ENCODE data around the gene RUNX2.

Gene RUNX2

DNA sequence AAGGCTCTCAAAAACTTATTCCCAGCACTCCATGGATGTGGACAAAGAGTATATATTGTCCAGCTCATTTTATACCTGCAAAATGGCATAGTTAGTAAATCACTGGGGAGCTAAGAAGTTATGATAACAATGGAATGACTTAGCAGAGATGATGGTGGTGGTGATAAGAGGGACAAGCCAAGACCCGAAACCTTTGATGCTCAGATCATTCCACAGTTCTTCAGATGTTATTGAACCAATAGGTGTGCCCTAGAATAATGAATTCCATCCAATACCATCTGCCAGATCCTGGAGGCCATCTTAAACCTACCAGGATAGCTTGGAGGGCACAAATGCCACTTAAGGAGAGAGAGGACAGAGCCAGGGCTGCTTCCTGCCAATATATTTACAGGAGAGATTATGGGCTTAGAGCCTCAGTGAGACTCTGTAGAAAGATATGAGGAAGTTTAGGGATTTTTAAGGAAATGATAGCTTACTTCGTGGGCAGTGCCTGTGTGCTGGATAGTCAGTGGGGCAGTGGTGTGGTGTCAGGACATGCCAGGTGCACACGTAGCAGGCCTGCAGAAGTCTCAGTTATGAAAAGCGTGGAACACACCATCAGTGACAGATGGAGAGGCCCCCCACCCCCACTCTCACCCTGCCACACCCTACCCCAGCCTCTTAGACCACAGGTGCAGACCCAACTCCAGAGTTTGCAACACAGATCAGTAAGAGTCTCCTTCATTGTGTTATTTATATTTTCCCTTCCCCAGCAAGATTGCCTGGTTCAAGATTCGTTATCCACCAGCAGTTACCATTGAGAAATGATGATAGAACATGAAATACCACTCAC, 259.3 kb downstream of the RUNX2 start:
- Histone ChIP-seq H3K36me3 (ENCODE audit: control insufficient read depth, insufficient read depth, low read length) (no peaks in the 10 kb centered on the region), H3K4me1 (ENCODE audit: control insufficient read depth, insufficient read depth, low read length) (peaks cover 14% of the 10 kb centered on the region), H3K27me3 (ENCODE audit: control insufficient read depth, insufficient read depth, low read length) (no peaks in the 10 kb centered on the region), H3K9me3 (ENCODE audit: control insufficient read depth, low read length) (no peaks in the 10 kb centered on the region), H3K4me3 (ENCODE audit: low read length) (no peak overlapping the region), H3K9ac (ENCODE audit: low read length) (no peak overlapping the region)

DNA sequence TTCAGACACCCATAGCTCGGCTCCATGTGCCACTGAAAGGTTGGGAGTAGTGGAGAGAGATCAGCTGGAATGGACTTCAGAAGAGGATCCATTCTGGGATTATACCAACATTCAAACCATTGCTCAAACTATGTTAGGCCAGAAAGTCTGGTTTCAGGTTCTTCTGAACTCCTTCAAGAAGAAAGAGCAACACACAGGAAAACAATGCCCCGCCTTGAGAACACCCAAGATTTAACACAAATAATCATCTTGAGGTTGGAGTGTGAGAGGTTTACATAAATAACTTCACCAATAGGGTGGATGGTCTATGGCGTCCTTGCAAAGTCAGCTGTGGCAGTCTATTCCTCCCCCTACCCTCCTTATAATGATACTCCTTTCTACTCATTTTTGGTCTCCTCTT, 261.2 kb downstream of the RUNX2 start:
- no peaks in the 10 kb centered on the region for H3K27me3 ChIP-seq (ENCODE audit: control insufficient read depth, insufficient read depth, low read length)
- H3K4me1 ChIP-seq (ENCODE audit: control insufficient read depth, insufficient read depth, low read length): peaks cover 14% of the 10 kb centered on the region
- no peaks in the 10 kb centered on the region for H3K36me3 ChIP-seq (ENCODE audit: control insufficient read depth, insufficient read depth, low read length)
- H3K4me3 ChIP-seq (ENCODE audit: low read length): no peak overlapping the region
- no peaks in the 10 kb centered on the region for H3K9me3 ChIP-seq (ENCODE audit: control insufficient read depth, low read length)
- H3K9ac ChIP-seq (ENCODE audit: low read length): no peak overlapping the region

DNA sequence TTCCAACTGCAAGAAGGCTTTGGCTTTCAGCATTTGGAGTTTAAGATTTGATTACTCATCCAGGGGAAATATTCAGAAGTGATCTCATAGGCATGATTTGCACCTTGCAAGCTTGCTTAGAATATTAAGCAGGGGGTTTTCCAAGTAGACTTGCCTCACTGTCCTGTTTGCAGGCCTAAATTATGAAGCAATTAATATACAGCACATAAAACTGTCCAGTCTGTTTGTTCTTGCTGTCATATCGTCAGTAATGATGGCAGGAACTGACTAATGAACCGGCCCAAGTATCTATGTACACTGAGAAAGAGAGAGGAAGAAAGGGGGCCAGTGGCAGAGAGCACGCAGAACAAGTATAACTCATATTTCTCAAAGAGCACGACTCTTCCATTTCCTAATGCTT, 262.1 kb downstream of the RUNX2 start:
- H3K9me3 ChIP-seq (ENCODE audit: control insufficient read depth, low read length): no peaks in the 10 kb centered on the region
- H3K4me3 ChIP-seq (ENCODE audit: low read length): no peak overlapping the region
- no peak overlapping the region for H3K9ac ChIP-seq (ENCODE audit: low read length)
- H3K36me3 ChIP-seq (ENCODE audit: control insufficient read depth, insufficient read depth, low read length): no peaks in the 10 kb centered on the region
- H3K4me1 ChIP-seq (ENCODE audit: control insufficient read depth, insufficient read depth, low read length): peaks cover 14% of the 10 kb centered on the region
- H3K27me3 ChIP-seq (ENCODE audit: control insufficient read depth, insufficient read depth, low read length): no peaks in the 10 kb centered on the region

DNA sequence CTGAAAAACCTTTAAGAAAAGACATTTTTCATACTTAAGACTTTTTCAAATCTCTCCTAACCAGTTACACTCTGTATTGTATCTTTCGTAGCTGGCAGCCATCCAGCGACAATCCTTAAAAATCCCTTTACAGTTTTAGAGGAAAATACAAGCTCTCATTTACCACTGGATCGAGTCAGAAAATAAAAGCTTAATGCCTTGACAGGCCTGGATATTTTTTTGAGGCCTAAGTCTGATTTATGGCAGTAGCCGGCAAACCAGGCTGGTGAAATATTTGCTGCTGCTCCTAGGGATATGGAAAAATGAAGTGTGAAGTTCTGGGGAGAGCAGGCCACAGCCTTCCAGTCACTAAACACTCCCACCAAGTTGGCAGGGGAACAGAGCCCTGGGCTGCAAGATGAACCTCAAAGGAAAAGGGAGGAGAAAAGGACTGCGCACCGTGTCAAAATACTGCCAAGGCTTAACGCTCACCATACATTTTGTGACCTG, 262.6 kb downstream of the RUNX2 start:
- H3K4me3 ChIP-seq (ENCODE audit: low read length): no peak overlapping the region

DNA sequence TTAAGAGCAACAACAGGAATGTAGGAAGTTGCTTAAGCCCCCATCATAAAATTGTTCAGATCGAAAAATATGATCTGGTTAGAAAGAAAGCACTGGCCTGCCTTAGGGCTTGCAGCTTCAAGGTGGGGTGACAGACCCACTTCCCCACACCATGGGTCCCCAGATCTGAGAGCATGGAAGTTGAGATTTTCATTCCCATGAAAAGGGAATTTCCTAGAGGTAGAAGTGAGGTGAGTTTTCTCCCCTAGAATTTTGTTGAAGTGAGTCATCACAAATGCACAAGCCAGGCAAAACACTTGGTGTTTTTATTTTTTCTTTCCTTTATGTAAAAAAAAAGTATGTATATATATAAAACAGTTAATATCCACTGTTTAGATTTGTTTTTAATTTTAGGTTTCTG, 263.2 kb downstream of the RUNX2 start:
- H3K9me3 ChIP-seq (ENCODE audit: control insufficient read depth, low read length): no peaks in the 10 kb centered on the region
- no peak overlapping the region for H3K9ac ChIP-seq (ENCODE audit: low read length)
- no peaks in the 10 kb centered on the region for H3K36me3 ChIP-seq (ENCODE audit: control insufficient read depth, insufficient read depth, low read length)
- peaks cover 14% of the 10 kb centered on the region for H3K4me1 ChIP-seq (ENCODE audit: control insufficient read depth, insufficient read depth, low read length)
- no peak overlapping the region for H3K4me3 ChIP-seq (ENCODE audit: low read length)
- H3K27me3 ChIP-seq (ENCODE audit: control insufficient read depth, insufficient read depth, low read length): no peaks in the 10 kb centered on the region

More for the DNA sequence above, 262.6 kb downstream of the RUNX2 start:
- Histone ChIP-seq H3K36me3 (ENCODE audit: control insufficient read depth, insufficient read depth, low read length) (no peaks in the 10 kb centered on the region), H3K27me3 (ENCODE audit: control insufficient read depth, insufficient read depth, low read length) (no peaks in the 10 kb centered on the region), H3K4me1 (ENCODE audit: control insufficient read depth, insufficient read depth, low read length) (peaks cover 14% of the 10 kb centered on the region), H3K9me3 (ENCODE audit: control insufficient read depth, low read length) (no peaks in the 10 kb centered on the region), H3K9ac (ENCODE audit: low read length) (no peak overlapping the region)

DNA sequence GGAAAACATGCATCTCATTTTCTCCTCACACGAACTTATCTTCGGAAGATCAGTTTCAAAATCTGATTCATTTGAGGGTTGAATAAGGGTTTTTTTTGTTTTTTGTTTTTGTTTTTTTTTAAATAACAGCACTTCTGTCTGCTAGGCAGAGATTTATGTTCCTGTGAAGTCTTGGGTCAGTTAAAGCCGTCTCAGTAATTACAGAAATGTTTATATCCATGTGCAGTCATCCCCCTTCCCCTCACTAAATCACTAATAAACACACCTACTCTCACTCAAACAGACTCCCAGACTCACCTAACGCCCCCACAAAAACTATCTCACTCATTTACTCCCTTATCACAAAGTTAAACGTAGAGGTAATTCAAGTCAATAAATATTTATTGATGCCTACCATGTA, 263.8 kb downstream of the RUNX2 start:
- Histone ChIP-seq H3K27me3 (ENCODE audit: control insufficient read depth, insufficient read depth, low read length) (no peaks in the 10 kb centered on the region), H3K9ac (ENCODE audit: low read length) (no peak overlapping the region), H3K9me3 (ENCODE audit: control insufficient read depth, low read length) (no peaks in the 10 kb centered on the region), H3K4me3 (ENCODE audit: low read length) (no peak overlapping the region), H3K4me1 (ENCODE audit: control insufficient read depth, insufficient read depth, low read length) (peaks cover 10% of the 10 kb centered on the region), H3K36me3 (ENCODE audit: control insufficient read depth, insufficient read depth, low read length) (no peaks in the 10 kb centered on the region)

DNA sequence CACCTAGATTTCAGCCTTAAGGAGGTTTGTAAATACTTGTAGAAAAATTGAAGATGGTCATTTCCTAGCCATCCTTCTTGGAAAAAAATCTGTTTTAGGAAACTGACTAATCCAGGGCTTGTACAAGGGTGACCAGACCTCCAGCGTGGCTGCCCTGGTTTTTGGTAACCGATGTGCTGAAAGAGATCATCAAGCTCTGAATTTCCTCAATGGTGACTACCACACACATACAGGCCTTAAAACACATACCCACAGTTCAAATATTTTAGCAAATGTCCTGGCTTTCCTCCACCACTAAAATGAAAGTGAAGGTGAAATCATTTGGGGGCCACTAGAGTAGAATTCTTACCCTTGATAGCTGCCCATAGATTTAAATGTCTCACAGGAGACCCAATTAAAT, 264.9 kb downstream of the RUNX2 start:
- Histone ChIP-seq H3K4me3 (ENCODE audit: low read length) (no peak overlapping the region), H3K27me3 (ENCODE audit: control insufficient read depth, insufficient read depth, low read length) (no peaks in the 10 kb centered on the region), H3K4me1 (ENCODE audit: control insufficient read depth, insufficient read depth, low read length) (peaks cover 5% of the 10 kb centered on the region), H3K9ac (ENCODE audit: low read length) (no peak overlapping the region), H3K36me3 (ENCODE audit: control insufficient read depth, insufficient read depth, low read length) (no peaks in the 10 kb centered on the region), H3K9me3 (ENCODE audit: control insufficient read depth, low read length) (no peaks in the 10 kb centered on the region)

DNA sequence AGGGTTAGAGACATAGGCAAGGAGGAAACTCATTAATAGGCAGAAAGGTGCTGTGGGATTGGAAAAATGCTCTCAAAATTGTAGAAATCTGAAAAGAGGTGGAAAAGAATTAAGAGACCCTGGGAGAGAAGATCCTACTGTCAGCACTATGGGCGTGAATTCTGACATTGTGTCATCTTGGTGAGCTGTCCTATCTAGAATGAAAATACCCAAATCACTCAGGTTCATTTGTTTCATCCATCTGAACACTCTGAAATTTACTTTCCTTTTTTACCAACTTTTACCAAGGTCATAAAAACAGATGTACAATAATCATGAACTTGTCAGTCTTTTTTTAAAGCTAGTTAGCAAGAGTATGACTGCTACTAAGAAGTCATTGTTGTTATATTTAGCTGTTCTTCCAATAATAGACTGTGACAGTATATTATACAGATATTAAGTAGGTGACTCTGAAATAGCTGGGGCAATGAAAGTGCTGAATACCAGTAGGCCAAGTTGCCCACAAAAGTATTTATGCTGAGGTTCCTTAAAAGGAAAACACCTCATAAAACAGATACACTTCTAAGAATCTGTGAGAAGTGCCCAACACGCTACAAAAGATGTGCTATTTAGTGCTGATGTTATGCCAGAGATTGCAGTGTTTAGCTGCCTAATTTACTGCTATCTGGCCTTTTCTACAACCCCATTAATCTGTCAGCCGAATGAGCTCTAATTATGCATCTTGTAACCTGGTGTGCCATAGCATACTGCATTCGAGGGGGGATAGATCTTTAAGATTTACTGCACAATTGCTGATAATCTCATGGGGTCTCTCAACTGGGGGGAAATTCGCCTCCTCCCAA, 267.1 kb downstream of the RUNX2 start:
- no peaks in the 10 kb centered on the region for H3K9me3 ChIP-seq (ENCODE audit: control insufficient read depth, low read length)
- H3K4me3 ChIP-seq (ENCODE audit: low read length): no peak overlapping the region
- H3K27me3 ChIP-seq (ENCODE audit: control insufficient read depth, insufficient read depth, low read length): no peaks in the 10 kb centered on the region
- no peak overlapping the region for H3K9ac ChIP-seq (ENCODE audit: low read length)
- no peaks in the 10 kb centered on the region for H3K36me3 ChIP-seq (ENCODE audit: control insufficient read depth, insufficient read depth, low read length)
- H3K4me1 ChIP-seq (ENCODE audit: control insufficient read depth, insufficient read depth, low read length): peaks cover 5% of the 10 kb centered on the region

DNA sequence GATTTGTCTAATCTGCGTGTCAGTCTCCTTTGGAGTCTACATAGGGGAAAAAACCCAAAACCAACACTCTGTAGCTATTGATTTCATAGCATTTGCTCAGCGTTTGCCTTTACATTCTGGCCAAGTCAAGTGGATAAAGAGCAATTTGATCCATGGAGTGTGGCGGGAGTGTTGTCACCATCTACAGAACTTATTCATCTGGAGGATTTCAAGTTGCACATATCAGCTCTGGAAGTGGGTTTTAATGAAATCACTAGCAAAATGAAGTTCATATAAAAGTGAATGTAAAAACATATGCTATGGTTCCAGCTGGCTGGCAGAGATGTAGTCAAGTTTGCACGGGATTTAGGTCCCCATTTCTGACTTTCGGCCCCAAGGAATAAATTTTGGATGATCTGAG, 269.3 kb downstream of the RUNX2 start:
- Histone ChIP-seq H3K27me3 (ENCODE audit: control insufficient read depth, insufficient read depth, low read length) (no peaks in the 10 kb centered on the region), H3K4me1 (ENCODE audit: control insufficient read depth, insufficient read depth, low read length) (no peaks in the 10 kb centered on the region), H3K9me3 (ENCODE audit: control insufficient read depth, low read length) (no peaks in the 10 kb centered on the region), H3K36me3 (ENCODE audit: control insufficient read depth, insufficient read depth, low read length) (no peaks in the 10 kb centered on the region), H3K9ac (ENCODE audit: low read length) (no peak overlapping the region), H3K4me3 (ENCODE audit: low read length) (no peak overlapping the region)

DNA sequence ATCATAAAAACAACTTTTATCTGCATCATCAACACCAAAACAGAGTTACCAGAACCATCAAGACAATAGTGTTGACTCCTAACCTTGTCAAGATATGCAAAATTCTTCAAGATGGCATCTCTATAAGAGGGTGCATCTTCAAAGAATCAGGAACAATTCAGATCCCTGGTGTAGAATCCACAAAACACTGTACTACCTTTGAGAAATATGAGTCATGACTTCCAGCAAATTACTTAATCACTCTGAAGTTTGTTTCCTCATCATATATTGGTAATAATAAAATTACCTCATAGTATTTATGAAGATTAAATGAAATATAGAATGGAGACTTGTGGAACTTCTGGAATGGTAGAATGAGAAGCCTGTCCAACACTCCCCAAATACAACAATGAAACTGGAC, 270.9 kb downstream of the RUNX2 start:
- Histone ChIP-seq H3K36me3 (ENCODE audit: control insufficient read depth, insufficient read depth, low read length) (no peaks in the 10 kb centered on the region), H3K4me1 (ENCODE audit: control insufficient read depth, insufficient read depth, low read length) (no peaks in the 10 kb centered on the region), H3K4me3 (ENCODE audit: low read length) (no peak overlapping the region), H3K9me3 (ENCODE audit: control insufficient read depth, low read length) (no peaks in the 10 kb centered on the region), H3K27me3 (ENCODE audit: control insufficient read depth, insufficient read depth, low read length) (no peaks in the 10 kb centered on the region), H3K9ac (ENCODE audit: low read length) (no peak overlapping the region)

DNA sequence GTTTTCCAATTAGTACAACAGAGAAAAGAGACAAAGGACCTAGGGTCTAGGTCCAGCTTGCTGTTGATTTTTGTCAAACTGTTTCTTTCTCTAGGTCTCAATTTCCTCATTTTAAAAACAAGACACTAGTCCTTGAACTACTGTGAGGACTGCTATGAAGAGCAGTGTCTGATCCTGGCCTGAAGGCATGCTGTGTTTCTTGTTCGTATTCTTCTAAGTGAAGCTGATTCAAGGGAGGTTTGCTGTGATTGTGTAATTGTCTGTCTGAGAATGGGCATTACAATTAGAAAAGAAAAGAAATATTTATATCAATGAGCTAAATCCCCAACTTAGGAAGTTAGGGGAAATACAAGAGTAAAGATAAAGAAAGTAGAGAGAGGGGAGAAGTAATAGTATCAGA, 277.8 kb downstream of the RUNX2 start:
- Histone ChIP-seq H3K9ac (ENCODE audit: low read length) (no peak overlapping the region), H3K4me3 (ENCODE audit: low read length) (no peak overlapping the region)

DNA sequence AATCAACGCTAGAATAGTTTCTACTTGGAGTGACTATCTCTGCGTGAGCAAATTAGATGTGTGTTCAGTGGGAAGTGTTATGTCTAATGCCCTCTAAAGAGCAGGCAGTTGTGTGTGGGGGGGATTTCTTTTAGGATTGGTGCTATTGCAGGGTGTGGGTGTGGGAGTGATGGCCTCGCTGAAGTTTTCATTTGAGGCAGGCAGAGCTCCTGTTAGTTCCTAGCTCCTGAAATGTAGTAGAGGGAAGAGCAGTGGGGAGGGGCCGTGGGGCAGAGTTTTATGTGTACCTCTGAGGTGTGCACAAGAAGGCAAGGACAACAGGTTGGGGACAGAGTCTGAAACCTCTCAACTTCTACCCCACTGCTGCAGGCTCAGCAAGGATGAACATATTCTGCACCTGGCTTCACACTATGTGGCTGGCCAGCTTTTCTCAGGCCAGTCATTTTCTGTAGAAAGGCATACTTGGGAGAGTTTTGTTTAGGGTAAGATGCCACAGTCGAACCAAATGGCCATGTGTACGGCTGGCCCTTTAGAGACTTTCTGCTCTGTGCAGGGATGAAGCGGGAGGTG, 278.8 kb downstream of the RUNX2 start:
- Histone ChIP-seq H3K4me1 (ENCODE audit: control insufficient read depth, insufficient read depth, low read length) (peaks cover 43% of the 10 kb centered on the region), H3K4me3 (ENCODE audit: low read length) (no peak overlapping the region), H3K36me3 (ENCODE audit: control insufficient read depth, insufficient read depth, low read length) (no peaks in the 10 kb centered on the region), H3K9ac (ENCODE audit: low read length) (no peak overlapping the region), H3K9me3 (ENCODE audit: control insufficient read depth, low read length) (no peaks in the 10 kb centered on the region), H3K27me3 (ENCODE audit: control insufficient read depth, insufficient read depth, low read length) (no peaks in the 10 kb centered on the region)

More for the DNA sequence above, 277.8 kb downstream of the RUNX2 start:
- Histone ChIP-seq H3K9me3 (ENCODE audit: control insufficient read depth, low read length) (no peaks in the 10 kb centered on the region), H3K27me3 (ENCODE audit: control insufficient read depth, insufficient read depth, low read length) (no peaks in the 10 kb centered on the region), H3K36me3 (ENCODE audit: control insufficient read depth, insufficient read depth, low read length) (no peaks in the 10 kb centered on the region), H3K4me1 (ENCODE audit: control insufficient read depth, insufficient read depth, low read length) (peaks cover 36% of the 10 kb centered on the region)

Data from mucosa of stomach (tissue), 1 donor.